Smooth muscle cell (in vitro differentiated cells): ENCODE measurements around the gene CMYA5. TPM values are rescaled to one million over a fixed set of nuclear protein-coding genes. Genes with fewer than 3 reads are reported as not detected.

Experiments
- DNase-seq: peaks from one replicate; lab custom pipeline; 2025; ENCODE audit not compliant: unreplicated experiment; lab: John Stamatoyannopoulos, UW
- H2AFZ ChIP-seq: fragments of 200-600 bp; sonication (generic); 2 replicates; pipeline ENCODE4 v1.6.0; 2016; ENCODE audit warnings: antibody characterized with exemption, low read depth, mild to moderate bottlenecking
- H3F3A ChIP-seq: fragments of 200-600 bp; sonication (generic); 2 replicates; pipeline ENCODE4 v1.6.0; 2017; ENCODE audit warnings: antibody characterized with exemption, low read depth
- H3K27ac ChIP-seq: fragments of 200-600 bp; sonication (generic); 2 replicates; pipeline ENCODE4 v1.5.1; 2016; ENCODE audit warnings: low read depth, mild to moderate bottlenecking
- H3K27me3 ChIP-seq: fragments of 200-600 bp; sonication (generic); 2 replicates; pipeline ENCODE4 v1.6.1; 2016; ENCODE audit warnings: low read depth, mild to moderate bottlenecking
- H3K36me3 ChIP-seq: fragments of 200-600 bp; sonication (generic); 2 replicates; pipeline ENCODE4 v1.5.1; 2016; ENCODE audit warnings: low read depth
- H3K4me1 ChIP-seq: fragments of 200-600 bp; sonication (generic); 2 replicates; pipeline ENCODE4 v1.5.1; 2016; ENCODE audit warnings: low read depth
- H3K4me2 ChIP-seq: fragments of 200-600 bp; sonication (generic); 2 replicates; pipeline ENCODE4 v1.6.0; 2016; ENCODE audit warnings: mild to moderate bottlenecking
- H3K4me3 ChIP-seq: fragments of 200-600 bp; sonication (generic); 2 replicates; pipeline ENCODE4 v1.5.1; 2016; ENCODE audit warnings: mild to moderate bottlenecking
- H3K79me2 ChIP-seq: fragments of 200-600 bp; sonication (generic); 2 replicates; pipeline ENCODE4 v1.6.0; 2016; ENCODE audit warnings: low read depth, mild to moderate bottlenecking
- H3K9ac ChIP-seq: fragments of 200-600 bp; sonication (generic); 2 replicates; pipeline ENCODE4 v1.6.0; 2016; ENCODE audit warnings: low read depth
- H3K9me3 ChIP-seq: fragments of 200-600 bp; sonication (generic); replicated peaks from 2 replicates; pipeline ENCODE4 v1.5.1; 2016; ENCODE audit warnings: low read depth
- H4K20me1 ChIP-seq: fragments of 200-600 bp; sonication (generic); 2 replicates; pipeline ENCODE4 v1.6.0; 2016; ENCODE audit warnings: low read depth
- CTCF ChIP-seq: fragments of 200-600 bp; sonication (generic); IDR thresholded peaks from 2 replicates; pipeline ENCODE4 v1.5.1; 2017; ENCODE audit warnings: borderline replicate concordance, mild to moderate bottlenecking, antibody characterized with exemption; ENCODE audit not compliant: insufficient read depth, poor library complexity, severe bottlenecking
- WGBS: methylation state at CpG from one replicate; pipeline ENCODE4 v1.1.7; 2016; ENCODE audit warnings: low lambda C conversion rate; 5-methylcytosine and 5-hydroxymethylcytosine counted together
- polyA plus RNA-seq: library from polyadenylated mRNA; unstranded; fragments of >200 nt; fragmentation: Nextera tagmentation; extraction: Ambion mirVana; gene quantifications from 2 replicates; pipeline ENCODE4 v1.2.1, GENCODE V29; 2016
- total RNA-seq: library from RNA; depleted of rRNA; stranded (reverse); fragments of >200 nt; gene quantifications from 2 replicates; pipeline ENCODE4 v1.2.3, GENCODE V29; 2014

The CMYA5 gene
- total and polyA plus RNA-seq, 2 experiments from 2014 or later = 0.31 to 1.9 TPM

DNA sequence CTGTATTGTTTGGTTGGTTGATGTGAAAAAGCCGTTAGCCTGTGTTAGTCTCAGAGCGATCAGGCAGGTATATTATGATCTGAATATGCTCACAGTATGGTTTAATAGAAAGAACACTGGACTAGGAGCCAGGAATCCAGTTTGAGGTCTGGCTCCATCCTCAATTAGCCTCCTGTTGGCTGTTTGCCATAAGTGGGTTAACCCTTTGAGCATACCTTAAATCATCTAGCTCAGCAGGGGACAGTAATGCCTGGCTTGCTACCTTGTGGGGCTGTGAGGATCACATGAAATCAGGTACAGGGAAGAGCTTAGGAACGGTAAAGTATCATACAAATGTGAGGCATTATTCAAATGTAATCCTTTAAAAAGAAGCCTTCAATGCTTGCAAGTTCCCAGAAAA is 104.7 kb downstream of the CMYA5 start:
- Histone ChIP-seq H3F3A (no peaks in the 10 kb centered on the region), H3K27ac (no peak overlapping the region), H3K27me3 (no peaks in the 10 kb centered on the region), H4K20me1 (no peaks in the 10 kb centered on the region), H3K36me3 (no peaks in the 10 kb centered on the region), H2AFZ (no peak overlapping the region), H3K4me2 (no peak overlapping the region), H3K9me3 (no peaks in the 10 kb centered on the region), H3K4me3 (no peak overlapping the region), H3K79me2 (no peaks in the 10 kb centered on the region), H3K4me1 (no peaks in the 10 kb centered on the region), H3K9ac (no peak overlapping the region)
- TF ChIP-seq CTCF = no peak
- no peak for DNase-seq
- WGBS = 94% methylated on average over 3 of the region's 3 CpGs

DNA sequence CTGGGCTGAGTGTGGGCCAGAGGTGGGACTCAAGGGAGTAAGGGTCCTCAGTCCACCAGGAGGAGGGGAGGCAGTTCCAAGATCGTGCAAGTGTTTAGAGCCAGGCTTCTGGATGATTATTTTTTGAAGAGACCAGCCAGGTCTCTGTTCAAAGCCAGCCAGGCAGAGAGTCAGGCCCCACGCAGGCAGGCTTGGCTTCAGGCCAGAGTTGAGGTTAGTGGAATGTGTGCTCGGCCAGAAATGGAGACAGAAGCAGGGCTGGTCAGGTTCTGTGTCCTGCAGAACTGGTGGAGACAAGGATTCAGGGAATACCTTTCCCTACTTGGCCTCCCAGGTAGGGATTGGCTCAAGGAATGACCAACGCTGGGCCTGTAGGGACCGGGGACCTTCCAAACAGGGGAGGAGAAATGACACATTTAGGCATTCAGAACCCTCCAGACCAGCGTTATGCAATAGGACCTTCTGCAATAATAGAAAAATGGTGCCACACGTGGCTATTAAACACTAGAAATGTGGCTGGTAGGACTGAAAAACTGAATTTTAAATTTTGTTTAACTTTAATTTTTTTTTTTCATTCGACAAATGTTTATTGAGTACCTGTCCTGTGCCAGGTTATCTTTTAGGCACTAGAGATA is 106.2 kb downstream of the CMYA5 start:
- no peaks in the 10 kb centered on the region for H4K20me1 ChIP-seq
- no peak for DNase-seq
- no peaks in the 10 kb centered on the region for H3K79me2 ChIP-seq
- H3K4me3 ChIP-seq = no peak overlapping the region
- H3F3A ChIP-seq = no peaks in the 10 kb centered on the region
- H3K36me3 ChIP-seq = no peaks in the 10 kb centered on the region
- H3K9ac ChIP-seq = no peak overlapping the region
- no peaks in the 10 kb centered on the region for H3K4me1 ChIP-seq
- H3K27me3 ChIP-seq = no peaks in the 10 kb centered on the region
- H3K4me2 ChIP-seq = no peak overlapping the region
- no peak overlapping the region for H3K27ac ChIP-seq
- H3K9me3 ChIP-seq = no peaks in the 10 kb centered on the region
- 84% methylated on average over 8 of the region's 8 CpGs for WGBS
- H2AFZ ChIP-seq = no peak overlapping the region
- TF ChIP-seq CTCF = no peak

- no peak for DNase-seq
- H3K36me3 ChIP-seq = no peaks in the 10 kb centered on the region
- no peaks in the 10 kb centered on the region for H3K27me3 ChIP-seq
- H3K9me3 ChIP-seq = no peaks in the 10 kb centered on the region
- 93% methylated on average over 7 of the region's 7 CpGs for WGBS
- no peaks in the 10 kb centered on the region for H4K20me1 ChIP-seq
- H2AFZ ChIP-seq = no peak overlapping the region
- no peak overlapping the region for H3K4me2 ChIP-seq
- H3K4me1 ChIP-seq = no peaks in the 10 kb centered on the region
- H3K79me2 ChIP-seq = no peaks in the 10 kb centered on the region
- no peaks in the 10 kb centered on the region for H3F3A ChIP-seq
- H3K9ac ChIP-seq = no peak overlapping the region
- H3K4me3 ChIP-seq = no peak overlapping the region
- TF ChIP-seq CTCF = no peak
- no peak overlapping the region for H3K27ac ChIP-seq
Measured at GRCh38 chr5:79798893-79799590, 109.4 kb downstream of the CMYA5 start.
